OCI-LY1 (cell line): ENCODE measurements around the gene LDAF1.
"Not testable (repeated sequence)": the region's sequence is repeated elsewhere in the genome, so short reads cannot be mapped to it uniquely, and the experiment has no call there.

Experiments
- H2AFZ ChIP-seq: fragments of 200-600 bp; sonication (generic), shearing (Covaris generic); 2 replicates; pipeline ENCODE4 v1.6.0; 2014; ENCODE audit warnings: antibody characterized with exemption, mild to moderate bottlenecking, low read length
- H3F3A ChIP-seq: fragments of 200-600 bp; sonication (generic), shearing (Covaris generic); 2 replicates; pipeline ENCODE4 v1.6.0; 2014; ENCODE audit warnings: mild to moderate bottlenecking, antibody characterized with exemption, low read length, moderate library complexity; ENCODE audit not compliant: insufficient read depth
- H3K27ac ChIP-seq: fragments of 200-600 bp; sonication (generic); 2 replicates; pipeline ENCODE4 v1.5.1; 2014; ENCODE audit warnings: low read length, mixed run types, mild to moderate bottlenecking, low read depth; ENCODE audit not compliant: poor library complexity, severe bottlenecking
- H3K27me3 ChIP-seq: fragments of 200-600 bp; sonication (generic); 2 replicates; pipeline ENCODE4 v1.6.0; 2014; ENCODE audit warnings: antibody characterized with exemption, mild to moderate bottlenecking, low read length, moderate library complexity; ENCODE audit not compliant: insufficient read depth
- H3K36me3 ChIP-seq: fragments of 200-600 bp; sonication (generic); 2 replicates; pipeline ENCODE4 v1.6.1; 2014; ENCODE audit warnings: mild to moderate bottlenecking, antibody characterized with exemption, low read length, moderate library complexity, mixed read lengths; ENCODE audit not compliant: insufficient read depth
- H3K4me1 ChIP-seq: fragments of 200-600 bp; sonication (generic); 2 replicates; pipeline ENCODE4 v1.5.1; 2014; ENCODE audit warnings: mild to moderate bottlenecking, low read length, moderate library complexity; ENCODE audit not compliant: insufficient read depth, severe bottlenecking
- H3K4me2 ChIP-seq: fragments of 200-600 bp; sonication (generic), shearing (Covaris generic); 2 replicates; pipeline ENCODE4 v1.6.1; 2014; ENCODE audit warnings: low read length
- H3K4me3 ChIP-seq: fragments of 200-600 bp; sonication (generic); 2 replicates; pipeline ENCODE4 v1.5.1; 2014; ENCODE audit warnings: low read length, low read depth, mild to moderate bottlenecking, mixed read lengths; ENCODE audit not compliant: poor library complexity, severe bottlenecking
- H3K79me2 ChIP-seq: fragments of 200-600 bp; shearing (Covaris generic); 2 replicates; pipeline ENCODE4 v1.6.1; 2016; ENCODE audit warnings: mixed run types, low read length, mixed read lengths; ENCODE audit not compliant: insufficient read depth
- H3K9ac ChIP-seq: fragments of 200-600 bp; sonication (generic), shearing (Covaris generic); 2 replicates; pipeline ENCODE4 v1.6.1; 2014; ENCODE audit warnings: mild to moderate bottlenecking, low read length, mixed read lengths
- H3K9me2 ChIP-seq: fragments of 200-600 bp; sonication (generic), shearing (Covaris generic); 2 replicates; pipeline ENCODE4 v1.6.1; 2014; ENCODE audit warnings: low read depth, mild to moderate bottlenecking, low read length, mixed read lengths
- H3K9me3 ChIP-seq: fragments of 200-600 bp; shearing (Covaris generic); 2 replicates; pipeline ENCODE4 v1.6.1; 2014; ENCODE audit warnings: low read length, mixed read lengths
- H4K20me1 ChIP-seq: fragments of 200-600 bp; sonication (generic), shearing (Covaris generic); 2 replicates; pipeline ENCODE4 v1.6.0; 2016; ENCODE audit warnings: mild to moderate bottlenecking, low read length; ENCODE audit not compliant: insufficient read depth
- CTCF ChIP-seq: fragments of 200-600 bp; sonication (generic), shearing (Covaris generic); IDR thresholded peaks from 2 replicates; pipeline ENCODE4 v1.5.1; 2017; ENCODE audit warnings: mild to moderate bottlenecking, antibody characterized with exemption, low read length, moderate library complexity, mixed read lengths
- EZH2 ChIP-seq: fragments of 200-600 bp; sonication (generic), shearing (Covaris generic); IDR thresholded peaks from 2 replicates; pipeline ENCODE4 v1.8.0; 2017; ENCODE audit warnings: borderline replicate concordance, mixed run types, mild to moderate bottlenecking, antibody characterized with exemption, low read length, moderate library complexity, mixed read lengths

Gene LDAF1

GRCh38 chr16:21192991-21193390 is 34.5 kb downstream of the LDAF1 start:
- H3K27me3 ChIP-seq: no peaks in the 10 kb centered on the region; the same call in 1 of the 2 replicates
- no peak overlapping the region for H3K9ac ChIP-seq
- no peak overlapping the region for H3K4me3 ChIP-seq
- no peaks in the 10 kb centered on the region for H3K4me1 ChIP-seq
- H3K9me2 ChIP-seq: no peaks in the 10 kb centered on the region
- no peak overlapping the region for H3K27ac ChIP-seq
- H3K4me2 ChIP-seq: no peak overlapping the region
- no peaks in the 10 kb centered on the region for H3F3A ChIP-seq
- H4K20me1 ChIP-seq: no peaks in the 10 kb centered on the region
- TF ChIP-seq CTCF (no peak), EZH2 (no peak)
- peaks cover 13% of the 10 kb centered on the region; the same call in 1 of the 2 replicates for H3K9me3 ChIP-seq
- H3K36me3 ChIP-seq: no peaks in the 10 kb centered on the region
- no peak overlapping the region for H2AFZ ChIP-seq
- no peaks in the 10 kb centered on the region for H3K79me2 ChIP-seq

- Histone ChIP-seq H3K79me2 (no peaks in the 10 kb centered on the region), H3K4me1 (no peaks in the 10 kb centered on the region), H3K9me3 (peaks cover 13% of the 10 kb centered on the region; the same call in 1 of the 2 replicates), H3K27me3 (no peaks in the 10 kb centered on the region; the same call in 1 of the 2 replicates), H3K36me3 (no peaks in the 10 kb centered on the region), H3K9ac (no peak overlapping the region), H4K20me1 (no peaks in the 10 kb centered on the region), H3K27ac (no peak overlapping the region), H3K9me2 (no peaks in the 10 kb centered on the region), H3K4me3 (no peak overlapping the region), H2AFZ (no peak overlapping the region), H3K4me2 (no peak overlapping the region), H3F3A (no peaks in the 10 kb centered on the region)
- no peak for TF ChIP-seq CTCF
- TF ChIP-seq EZH2: no peak
Observed at GRCh38 chr16:21194771-21195301, 36.4 kb downstream of the LDAF1 start.

GRCh38 chr16:21195330-21195729 is 36.9 kb downstream of the LDAF1 start:
- H4K20me1 ChIP-seq, H3K9me2 ChIP-seq, H3K9me3 ChIP-seq, H3K4me3 ChIP-seq, H3K79me2 ChIP-seq, H3F3A ChIP-seq, H3K27ac ChIP-seq, H3K4me2 ChIP-seq, H3K36me3 ChIP-seq, H3K27me3 ChIP-seq, H3K4me1 ChIP-seq, H3K9ac ChIP-seq, H2AFZ ChIP-seq: not testable (repeated sequence)

- no peaks in the 10 kb centered on the region for H4K20me1 ChIP-seq
- H3K4me1 ChIP-seq: no peaks in the 10 kb centered on the region
- H2AFZ ChIP-seq: no peak overlapping the region
- no peaks in the 10 kb centered on the region; the same call in 1 of the 2 replicates for H3K27me3 ChIP-seq
- H3K9me3 ChIP-seq: peaks cover 1% of the 10 kb centered on the region; the same call in 1 of the 2 replicates
- H3F3A ChIP-seq: no peaks in the 10 kb centered on the region
- H3K36me3 ChIP-seq: no peaks in the 10 kb centered on the region
- no peaks in the 10 kb centered on the region for H3K9me2 ChIP-seq
- no peak overlapping the region for H3K9ac ChIP-seq
- TF ChIP-seq EZH2: no peak
- TF ChIP-seq CTCF: no peak
- no peak overlapping the region for H3K4me3 ChIP-seq
- H3K79me2 ChIP-seq: no peaks in the 10 kb centered on the region
- no peak overlapping the region for H3K4me2 ChIP-seq
- no peak overlapping the region for H3K27ac ChIP-seq
Observed at GRCh38 chr16:21197112-21197511, 38.6 kb downstream of the LDAF1 start.
